GM20000 (cell line): ENCODE results near the gene PFKFB2.

Experiments used
- DNase-seq: peaks from one replicate; pipeline ENCODE4 v3.0.0; 2012; ENCODE audit warnings: low spot score
- TF ChIP-seq, protein P1 (sequence below): IDR thresholded peaks from 2 replicates; pipeline ENCODE4 v1.5.1; 2012; ENCODE audit warnings: mild to moderate bottlenecking, control low read depth; ENCODE audit errors: extremely low read depth, missing control alignments

Gene PFKFB2

DNA sequence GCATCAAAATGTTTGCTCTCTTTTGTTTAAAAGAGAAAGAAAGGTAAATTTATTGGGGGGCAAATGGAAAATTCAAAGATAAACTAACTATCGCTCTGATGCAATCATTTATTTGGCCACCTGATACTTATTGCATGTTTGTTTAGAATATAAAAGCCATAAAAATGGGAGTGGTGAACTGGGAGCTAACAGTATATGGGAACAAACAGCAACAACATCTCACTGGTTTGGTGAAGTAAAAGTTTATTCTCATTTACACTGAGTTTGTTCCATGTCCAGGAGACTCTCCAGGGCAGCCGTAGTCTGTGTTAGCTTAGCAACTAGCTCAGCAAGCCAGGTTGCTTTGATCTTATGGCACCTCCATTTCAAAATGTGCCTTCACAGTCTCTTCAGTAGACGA lies 71.3 kb downstream of the PFKFB2 start:
- TF ChIP-seq, protein P1, sequence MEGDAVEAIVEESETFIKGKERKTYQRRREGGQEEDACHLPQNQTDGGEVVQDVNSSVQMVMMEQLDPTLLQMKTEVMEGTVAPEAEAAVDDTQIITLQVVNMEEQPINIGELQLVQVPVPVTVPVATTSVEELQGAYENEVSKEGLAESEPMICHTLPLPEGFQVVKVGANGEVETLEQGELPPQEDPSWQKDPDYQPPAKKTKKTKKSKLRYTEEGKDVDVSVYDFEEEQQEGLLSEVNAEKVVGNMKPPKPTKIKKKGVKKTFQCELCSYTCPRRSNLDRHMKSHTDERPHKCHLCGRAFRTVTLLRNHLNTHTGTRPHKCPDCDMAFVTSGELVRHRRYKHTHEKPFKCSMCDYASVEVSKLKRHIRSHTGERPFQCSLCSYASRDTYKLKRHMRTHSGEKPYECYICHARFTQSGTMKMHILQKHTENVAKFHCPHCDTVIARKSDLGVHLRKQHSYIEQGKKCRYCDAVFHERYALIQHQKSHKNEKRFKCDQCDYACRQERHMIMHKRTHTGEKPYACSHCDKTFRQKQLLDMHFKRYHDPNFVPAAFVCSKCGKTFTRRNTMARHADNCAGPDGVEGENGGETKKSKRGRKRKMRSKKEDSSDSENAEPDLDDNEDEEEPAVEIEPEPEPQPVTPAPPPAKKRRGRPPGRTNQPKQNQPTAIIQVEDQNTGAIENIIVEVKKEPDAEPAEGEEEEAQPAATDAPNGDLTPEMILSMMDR = no peak
- no peak for DNase-seq

DNA sequence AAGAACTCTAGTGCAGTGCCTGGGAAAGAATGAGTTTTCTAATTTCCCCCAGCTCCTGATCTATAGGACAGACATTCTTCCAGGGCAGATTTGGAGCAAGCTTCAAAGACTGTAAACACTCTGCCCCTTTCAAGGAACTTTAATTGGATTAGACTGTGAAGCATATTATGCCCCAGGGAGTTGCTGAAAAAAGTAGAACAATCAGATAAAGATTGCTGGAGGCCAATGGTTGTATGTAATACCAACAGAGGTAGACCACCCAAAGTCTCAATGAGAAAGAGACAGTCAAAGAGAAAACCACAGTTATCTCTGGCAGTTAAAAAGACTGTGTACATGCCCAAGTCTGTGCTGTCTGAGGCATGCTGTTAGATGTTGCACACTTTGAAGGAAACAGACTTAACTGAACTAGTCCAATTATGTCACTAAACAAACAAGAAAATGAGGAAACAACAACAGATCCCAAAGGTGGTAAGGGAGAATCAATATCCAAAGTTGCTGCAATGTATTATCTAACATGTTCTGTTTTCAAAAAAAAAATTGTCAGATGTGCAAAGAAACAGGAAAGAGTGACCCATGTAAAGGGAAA lies 75.4 kb downstream of the PFKFB2 start:
- TF ChIP-seq, protein P1 = no peak

DNA sequence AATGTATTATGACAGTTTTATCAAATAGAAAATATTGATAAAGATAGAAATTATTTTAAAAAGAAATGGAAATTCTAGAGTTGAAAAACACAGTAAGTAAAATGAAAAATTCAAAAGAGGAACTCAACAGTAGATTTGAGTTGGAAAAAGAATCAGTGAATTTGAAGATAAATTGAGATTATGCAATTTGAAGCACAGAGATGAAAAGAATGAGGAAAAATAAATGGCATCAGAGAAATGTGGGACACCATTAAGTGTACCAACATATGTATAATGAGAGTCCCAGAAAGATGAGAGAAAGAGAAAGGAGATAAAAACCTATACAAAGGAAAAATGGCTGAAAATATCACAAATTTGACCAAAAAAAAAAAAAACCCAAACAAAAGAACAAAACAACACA lies 76.0 kb downstream of the PFKFB2 start:
- TF ChIP-seq, protein P1 = no peak
- DNase-seq = no peak

More for the DNA sequence above, 75.4 kb downstream of the PFKFB2 start:
- no peak for DNase-seq
